ENCODE data around the gene LCN15. TPM values are rescaled to one million over a fixed set of nuclear protein-coding genes. Genes with fewer than 3 reads are reported as not detected.

Gene LCN15
- total and polyA plus RNA-seq, 2 of the 13 experiments (the other 11 are each of a cell fraction or from before 2014, with no cell fraction given) = 1.3 to 53.7 TPM

GRCh38 chr9:136728080-136728547 lies 36.2 kb downstream of the LCN15 start (continued):
- TF ChIP-seq ZBTB46 (CRISPR knock-in tag; IDR thresholded peaks at IDR 0.05; ENCODE audit: borderline replicate concordance) (no peak), ELF3 (CRISPR knock-in tag; IDR thresholded peaks at IDR 0.05) (peak; percentile 66), ZNF318 (CRISPR knock-in tag; IDR thresholded peaks at IDR 0.05) (no peak), PATZ1 (CRISPR knock-in tag; IDR thresholded peaks at IDR 0.05) (peak; percentile 76), ZBTB40 (IDR thresholded peaks at IDR 0.05) (no peak), ZBTB40 (CRISPR knock-in tag; IDR thresholded peaks at IDR 0.05) (peak; percentile 80; the same call in 1 of the 2 replicates), ZNF703 (CRISPR knock-in tag; IDR thresholded peaks at IDR 0.05; ENCODE audit: borderline replicate concordance) (peak; percentile 86; the same call in 1 of the 2 replicates)
